Omental fat pad (tissue), 4 donors: Measurements from ENCODE around the gene MICAL2. TPM values are rescaled to one million over a fixed set of nuclear protein-coding genes. Genes with fewer than 3 reads are reported as not detected.

ENCODE experiments used
- ATAC-seq: fragments of 150-250 bp; one replicate; pipeline ENCODE4 v1.9.1; 2016; ENCODE audit warnings: mild to moderate bottlenecking, moderate library complexity; ENCODE audit not compliant: low FRiP score
- DNase-seq: peaks from one replicate; pipeline ENCODE4 v3.0.0-alpha.2; 2019; ENCODE audit warnings: low spot score
- CTCF ChIP-seq, 3 donors: fragments of 450-650 bp; IDR thresholded peaks; one replicate each; pipeline ENCODE4 v1.5.1; 2016 to 2017; ENCODE audit warnings: antibody characterized with exemption in 3 of 3, mild to moderate bottlenecking in 3 of 3, moderate library complexity in 2 of 3
- total RNA-seq, 4 donors: library from RNA; depleted of rRNA; stranded (reverse); fragments of >200 nt; gene quantifications; one replicate each; pipeline ENCODE4 v1.1.0, GENCODE V29; 2016

MICAL2 gene
- total RNA-seq, 4 donors from 2014 or later, result 34.3 to 143 (median 57.0) TPM

DNA sequence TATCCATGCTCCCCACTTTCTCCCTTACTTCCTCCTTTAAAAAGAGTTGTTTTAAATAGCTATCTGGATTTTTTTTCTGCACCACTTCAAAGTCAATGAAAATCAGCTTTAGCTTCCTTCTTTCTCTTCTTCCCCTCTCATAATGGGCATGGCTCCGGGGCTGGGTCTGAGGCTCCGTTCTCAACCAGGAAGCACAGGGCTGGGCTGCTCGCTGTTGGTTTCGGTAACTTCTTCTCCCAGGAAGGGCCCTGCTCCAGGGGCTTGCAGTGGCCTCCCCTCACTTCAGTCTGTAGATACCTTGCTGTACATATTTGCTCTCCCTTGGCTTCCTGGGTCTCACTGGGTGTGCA is 23.8 kb downstream of the MICAL2 start:
- DNase-seq (no peak), ATAC-seq (no peak)

GRCh38 chr11:12135185-12135584 is 24.8 kb downstream of the MICAL2 start:
- no peak for DNase-seq
- no peak for TF ChIP-seq CTCF (IDR thresholded peaks at IDR 0.05)
- ATAC-seq, result no peak

More for the DNA sequence above, 23.8 kb downstream of the MICAL2 start:
- no peak for TF ChIP-seq CTCF (IDR thresholded peaks at IDR 0.05)

DNA sequence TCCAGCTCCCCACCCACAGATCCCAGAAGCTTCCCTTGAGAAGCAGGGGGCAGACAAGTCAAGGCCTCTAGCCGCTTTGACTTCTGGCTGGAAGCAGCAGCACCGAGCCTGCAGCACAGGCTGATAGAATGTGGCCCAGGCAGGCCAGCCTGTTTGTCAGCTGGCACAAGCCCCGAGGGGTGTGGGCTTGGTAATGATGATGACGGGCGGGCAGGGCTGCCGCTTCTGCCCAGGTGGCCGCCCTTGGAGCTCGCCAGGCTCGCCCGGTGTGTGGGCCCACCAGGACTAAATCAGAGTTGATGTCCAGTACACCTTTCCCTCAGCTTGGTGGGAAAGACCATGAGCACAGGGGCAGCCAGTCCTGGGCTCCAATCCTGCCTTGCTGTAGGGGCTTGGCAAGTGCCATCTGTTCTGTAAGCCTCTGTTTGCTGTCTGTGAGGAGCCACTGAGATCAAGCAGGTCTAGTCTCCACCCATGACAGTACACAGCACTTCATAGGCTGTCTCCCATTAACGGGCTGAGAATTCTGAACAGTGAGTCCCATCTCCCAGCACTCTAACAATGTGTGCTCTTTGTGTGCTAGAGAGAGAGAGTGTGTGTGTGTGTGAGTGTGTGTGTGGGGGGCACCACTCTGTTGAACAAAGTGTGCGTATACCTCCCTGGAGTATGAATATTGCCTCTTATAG is 26.8 kb downstream of the MICAL2 start:
- DNase-seq (no peak), ATAC-seq (no peak)
- TF ChIP-seq CTCF (IDR thresholded peaks at IDR 0.05), result no peak

DNA sequence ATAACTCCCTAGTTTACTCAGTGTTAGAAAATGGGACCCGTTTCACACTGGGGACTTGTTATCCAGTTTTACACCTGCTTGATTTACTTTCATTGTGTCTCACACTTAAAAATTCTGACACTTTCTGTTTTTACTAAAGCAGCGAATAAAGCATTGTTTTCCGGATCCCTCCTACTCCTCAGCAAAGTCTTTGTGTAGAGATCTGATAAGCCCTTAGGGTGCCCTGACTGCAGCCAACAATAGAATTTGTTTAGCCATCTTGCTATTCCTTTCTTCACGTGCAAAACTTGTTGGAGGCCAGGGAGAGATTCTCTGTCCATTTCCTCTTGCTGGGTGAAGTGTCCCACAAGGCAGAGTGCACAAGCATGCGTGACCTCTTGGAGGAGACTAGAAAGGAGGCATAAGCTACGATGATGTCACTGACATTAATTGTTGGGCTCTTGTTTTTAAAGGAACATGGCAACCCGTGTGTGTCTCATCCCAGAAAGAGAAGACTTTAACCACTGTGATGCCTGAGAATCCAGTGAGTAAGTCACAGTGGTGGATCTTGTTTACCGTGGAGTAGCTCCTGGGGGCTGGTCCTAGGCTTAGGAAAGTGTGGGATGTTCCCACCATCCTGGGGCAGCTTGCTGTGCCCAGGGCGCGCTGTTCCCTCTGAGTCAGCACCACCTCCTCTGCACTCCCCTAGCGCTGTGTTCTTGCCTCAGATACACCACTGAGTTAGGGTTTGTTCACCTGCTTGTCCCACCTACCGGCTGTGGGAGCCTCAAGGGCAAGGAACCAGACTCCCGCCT is 27.7 kb downstream of the MICAL2 start:
- peak; percentile 85 for ATAC-seq
- TF ChIP-seq CTCF (IDR thresholded peaks at IDR 0.05), result no peak
- DNase-seq, result no peak

DNA sequence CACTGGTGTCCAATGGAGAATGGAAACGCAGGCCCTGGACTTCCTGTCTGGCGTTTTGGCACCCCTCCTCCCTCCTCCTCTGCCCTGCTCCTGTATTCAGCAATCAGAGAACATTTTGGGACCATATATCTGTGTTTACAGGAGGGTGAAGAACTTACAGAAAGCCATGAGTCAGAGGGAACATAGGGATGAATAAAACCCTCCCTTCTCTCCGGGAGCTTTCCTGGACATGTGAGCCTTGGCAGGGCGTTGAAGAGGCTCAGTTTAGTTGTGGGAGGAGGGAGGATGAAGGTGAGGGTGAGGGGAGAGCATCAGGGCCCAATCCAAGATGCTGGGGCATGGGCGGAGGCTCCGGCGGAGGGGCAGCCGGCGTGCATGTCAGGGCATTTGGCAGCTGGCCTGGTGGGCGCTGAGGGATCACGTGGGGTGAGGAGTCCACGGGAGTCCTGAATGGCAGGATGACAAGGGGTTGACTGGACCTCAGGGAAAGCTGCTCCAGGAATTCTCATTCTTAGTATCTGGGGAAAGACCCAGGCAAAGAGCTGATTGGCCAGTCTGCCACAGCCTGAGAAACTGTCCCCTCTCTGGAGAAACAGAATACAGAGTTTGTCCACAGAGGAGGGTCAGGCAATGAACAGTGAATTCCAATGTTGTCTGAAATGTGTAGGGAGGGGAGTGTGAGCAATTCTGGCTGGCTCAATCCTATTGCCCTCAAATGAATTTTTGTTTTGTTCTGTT is 28.9 kb downstream of the MICAL2 start:
- DNase-seq, result peak; percentile 37
- TF ChIP-seq CTCF (IDR thresholded peaks at IDR 0.05), result no peak
- ATAC-seq, result peak; percentile 71

- no peak for ATAC-seq
- no peak for DNase-seq
- TF ChIP-seq CTCF (IDR thresholded peaks at IDR 0.05), result no peak
Measured at GRCh38 chr11:12140186-12140793, 29.9 kb downstream of the MICAL2 start.
